ENCODE results near the gene DLK1. TPM values are rescaled to one million over a fixed set of nuclear protein-coding genes. Genes with fewer than 3 reads are reported as not detected.

Gene DLK1
- total and polyA plus RNA-seq, 2 of the 13 experiments (the other 11 are each of a cell fraction or from before 2014, with no cell fraction given) = 95.5 to 312 TPM

DNA sequence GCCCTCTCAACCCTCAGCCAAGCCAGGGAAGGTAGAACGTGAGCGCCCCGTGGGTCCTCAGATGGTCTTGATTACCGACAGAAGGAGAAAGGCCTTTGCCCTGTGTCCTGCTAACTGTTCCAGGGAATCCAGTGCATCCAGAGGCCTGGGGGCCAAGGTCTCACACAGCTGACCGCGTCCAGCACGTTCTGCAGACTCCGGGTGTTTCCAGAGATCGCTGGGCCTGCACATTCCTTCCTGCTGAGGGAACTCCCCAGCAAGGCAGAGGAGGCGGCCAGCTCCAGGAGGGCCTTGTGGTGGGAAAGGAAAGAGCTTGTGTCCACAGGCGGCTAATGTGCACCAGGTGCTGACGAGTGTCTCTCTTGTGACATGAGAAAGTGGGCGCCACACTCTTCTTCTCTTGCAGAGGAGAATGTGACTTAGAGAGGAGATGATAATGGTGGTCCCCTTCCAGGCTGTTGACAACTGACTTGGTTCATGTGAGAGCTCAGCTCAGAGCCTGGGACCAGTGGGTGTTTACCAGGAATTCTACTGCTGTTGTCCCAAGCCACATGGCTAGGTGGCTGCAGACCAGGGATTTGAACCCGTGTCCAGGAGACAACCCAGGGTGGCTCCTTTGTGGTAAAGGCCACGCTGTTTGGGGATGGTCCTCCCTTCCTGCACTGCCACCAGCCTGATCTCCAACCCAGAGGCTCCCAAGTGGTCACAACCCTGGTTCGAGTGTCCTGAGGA is 46.8 kb upstream of the DLK1 start (continued):
- TF ChIP-seq TP53 (CRISPR knock-in tag; conservative IDR thresholded peaks at IDR 0.05) (no peak), TMF1 (CRISPR knock-in tag; IDR thresholded peaks at IDR 0.05; ENCODE audit: low read depth) (peak; percentile 96), TEAD2 (CRISPR knock-in tag; IDR thresholded peaks at IDR 0.05) (no peak), E2F2 (CRISPR knock-in tag; IDR thresholded peaks at IDR 0.05; ENCODE audit: borderline replicate concordance) (no peak; the same call in 1 of the 2 replicates), MBNL3 (CRISPR knock-in tag; conservative IDR thresholded peaks at IDR 0.05) (no peak), TERF1 (CRISPR knock-in tag; IDR thresholded peaks at IDR 0.05) (no peak), NFE2L1 (CRISPR knock-in tag; IDR thresholded peaks at IDR 0.05; ENCODE audit: borderline replicate concordance) (no peak), TAF1 (CRISPR knock-in tag; IDR thresholded peaks at IDR 0.05) (peak; percentile 33; the same call in 1 of the 2 replicates), TGIF2 (CRISPR knock-in tag; IDR thresholded peaks at IDR 0.05) (0 out of 2 replicates have a peak, but pooled peaks have one; percentile 33), KLF13 (CRISPR knock-in tag; IDR thresholded peaks at IDR 0.05) (no peak), GATAD2A (CRISPR knock-in tag; IDR thresholded peaks at IDR 0.05) (peak; percentile 89), FOXJ3 (CRISPR knock-in tag; IDR thresholded peaks at IDR 0.05; ENCODE audit: borderline replicate concordance) (no peak), ZFAT (CRISPR knock-in tag; conservative IDR thresholded peaks at IDR 0.05) (no peak), MAF1 (CRISPR knock-in tag; IDR thresholded peaks at IDR 0.05; ENCODE audit: borderline replicate concordance) (no peak), MXI1 (IDR thresholded peaks at IDR 0.05; ENCODE audit: borderline replicate concordance, low read depth, low read length) (peak; percentile 32; the same call in 1 of the 3 replicates), DPF2 (CRISPR knock-in tag; IDR thresholded peaks at IDR 0.05; ENCODE audit: borderline replicate concordance, low read depth) (peak; percentile 79), THYN1 (CRISPR knock-in tag; IDR thresholded peaks at IDR 0.05; ENCODE audit: borderline replicate concordance, low read depth) (no peak), AFF4 (CRISPR knock-in tag; IDR thresholded peaks at IDR 0.05) (no peak), JUN (CRISPR knock-in tag; IDR thresholded peaks at IDR 0.05) (peak; percentile 86), ZNF264 (CRISPR knock-in tag; IDR thresholded peaks at IDR 0.05) (peak; percentile 66; the same call in 1 of the 2 replicates), FOXK1 (CRISPR knock-in tag; IDR thresholded peaks at IDR 0.05; ENCODE audit: borderline replicate concordance, low read depth) (peak; percentile 62; the same call in 1 of the 2 replicates), SCMH1 (CRISPR knock-in tag; IDR thresholded peaks at IDR 0.05; ENCODE audit: borderline replicate concordance) (no peak), SRF (IDR thresholded peaks at IDR 0.05; ENCODE audit: low read depth, low read length) (no peak)
